Measurements from ENCODE around the gene AXL. TPM values are rescaled to one million over a fixed set of nuclear protein-coding genes. Genes with fewer than 3 reads are reported as not detected.
"Not testable (repeated sequence)": the region's sequence is repeated elsewhere in the genome, so short reads cannot be mapped to it uniquely, and the experiment has no call there.

AXL gene
- total RNA-seq, result 206 and 343 TPM in 2 replicates

- no peak for TF ChIP-seq CTCF (conservative IDR thresholded peaks at IDR 0.05; ENCODE audit: low read depth, low read length)
- no peak for DNase-seq (ENCODE audit: low read depth)
- peak within 1 kb of the TSS; percentile 85 for H3K4me3 ChIP-seq (ENCODE audit: low read depth, low read length)
Measured at GRCh38 chr19:41218615-41219507, at the start of gene AXL. TSS of gene AXL (plus strand) at chr19:41219223. CDS start at chr19:41219393, 170 bp downstream.

- DNase-seq (ENCODE audit: low read depth), result no peak
- no peak overlapping the region for H3K4me3 ChIP-seq (ENCODE audit: low read depth, low read length)
- TF ChIP-seq CTCF (conservative IDR thresholded peaks at IDR 0.05; ENCODE audit: low read depth, low read length), result no peak
Measured at GRCh38 chr19:41172297-41173164, 46.5 kb upstream of the AXL start.

GRCh38 chr19:41174297-41174928, 44.6 kb upstream of the AXL start:
- H3K4me3 ChIP-seq (ENCODE audit: low read depth, low read length), result no peak overlapping the region
- DNase-seq (ENCODE audit: low read depth), result no peak
- TF ChIP-seq CTCF (conservative IDR thresholded peaks at IDR 0.05; ENCODE audit: low read depth, low read length), result no peak

- no peak for TF ChIP-seq CTCF (conservative IDR thresholded peaks at IDR 0.05; ENCODE audit: low read depth, low read length)
- DNase-seq (ENCODE audit: low read depth), result peak; percentile 38
- no peak overlapping the region for H3K4me3 ChIP-seq (ENCODE audit: low read depth, low read length)
Measured at GRCh38 chr19:41175801-41176777, 42.9 kb upstream of the AXL start.

GRCh38 chr19:41180173-41180572, 38.9 kb upstream of the AXL start:
- not testable (repeated sequence) for DNase-seq (ENCODE audit: low read depth); H3K4me3 ChIP-seq (ENCODE audit: low read depth, low read length)

- no peak for DNase-seq (ENCODE audit: low read depth)
- TF ChIP-seq CTCF (conservative IDR thresholded peaks at IDR 0.05; ENCODE audit: low read depth, low read length), result no peak
- no peak overlapping the region for H3K4me3 ChIP-seq (ENCODE audit: low read depth, low read length)
Measured at GRCh38 chr19:41186971-41187883, 31.8 kb upstream of the AXL start.

All from epithelial cell of proximal tubule (primary cell).